ENCODE results near the gene SLC18A2.

The SLC18A2 gene

DNA sequence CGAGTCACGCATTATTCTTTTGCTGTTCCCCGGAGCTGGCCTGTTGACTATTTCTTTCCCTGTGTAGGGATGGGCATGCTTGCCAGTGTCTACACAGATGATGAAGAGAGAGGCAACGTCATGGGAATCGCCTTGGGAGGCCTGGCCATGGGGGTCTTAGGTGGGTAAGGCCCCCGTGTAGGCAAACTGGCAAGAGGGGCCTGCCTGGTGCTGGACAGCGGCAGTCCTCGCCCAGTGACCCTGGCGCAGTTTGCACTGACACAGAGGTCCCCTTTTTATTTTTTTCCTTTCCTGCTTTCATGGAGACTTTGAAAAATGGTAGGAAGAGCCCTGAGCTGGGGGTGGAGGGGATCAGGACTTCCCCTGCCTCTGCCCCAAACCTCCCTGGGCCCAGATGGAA, 13.4 kb downstream of the SLC18A2 start:
- H3K4me3 ChIP-seq (ENCODE audit: control insufficient read depth, low read depth, low read length): no peak overlapping the region
- DNase-seq (ENCODE audit: low read depth): no peak
- TF ChIP-seq CTCF (IDR thresholded peaks at IDR 0.05; ENCODE audit: control insufficient read depth, insufficient read depth, low read depth, low read length, missing control alignments): no peak

- no peak overlapping the region for H3K4me3 ChIP-seq (ENCODE audit: control insufficient read depth, low read depth, low read length)
- TF ChIP-seq CTCF (IDR thresholded peaks at IDR 0.05; ENCODE audit: control insufficient read depth, insufficient read depth, low read depth, low read length, missing control alignments): no peak
- no peak for DNase-seq (ENCODE audit: low read depth)
These were observed 14.1 kb downstream of the SLC18A2 start for GRCh38 chr10:117254774-117255735.

DNA sequence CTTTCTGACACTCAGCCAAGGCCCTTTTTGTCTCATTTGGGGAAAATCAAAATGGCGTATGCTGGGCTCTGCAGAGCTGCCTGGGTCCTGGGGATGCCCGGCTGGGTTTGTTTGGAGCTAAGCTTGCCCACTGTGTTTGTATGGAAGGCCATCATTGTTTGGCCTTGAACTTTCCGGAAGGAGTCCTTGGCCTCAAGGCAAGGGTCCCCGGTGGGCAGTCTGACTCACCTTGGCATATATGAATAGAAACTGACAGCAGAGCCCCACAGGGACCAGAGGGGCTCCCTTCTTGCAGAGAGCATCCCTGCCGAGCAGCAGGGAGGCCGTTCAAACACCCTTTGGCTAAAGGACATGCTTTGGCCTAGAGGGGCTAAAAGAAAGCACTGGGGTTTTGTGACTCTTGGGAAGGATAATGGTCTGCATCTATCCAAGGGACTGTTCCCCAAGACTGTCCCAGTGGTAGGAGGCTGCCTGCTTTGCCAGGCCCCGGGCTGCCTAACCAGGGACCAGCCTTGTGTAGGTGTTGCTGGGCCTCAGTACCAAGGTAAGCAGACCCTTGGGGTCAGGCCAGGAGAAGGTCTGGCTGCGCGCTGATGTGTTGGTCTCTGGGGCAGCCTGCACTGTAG, 15.0 kb downstream of the SLC18A2 start:
- TF ChIP-seq CTCF (IDR thresholded peaks at IDR 0.05; ENCODE audit: control insufficient read depth, insufficient read depth, low read depth, low read length, missing control alignments): no peak
- no peak overlapping the region for H3K4me3 ChIP-seq (ENCODE audit: control insufficient read depth, low read depth, low read length)
- no peak for DNase-seq (ENCODE audit: low read depth)

DNA sequence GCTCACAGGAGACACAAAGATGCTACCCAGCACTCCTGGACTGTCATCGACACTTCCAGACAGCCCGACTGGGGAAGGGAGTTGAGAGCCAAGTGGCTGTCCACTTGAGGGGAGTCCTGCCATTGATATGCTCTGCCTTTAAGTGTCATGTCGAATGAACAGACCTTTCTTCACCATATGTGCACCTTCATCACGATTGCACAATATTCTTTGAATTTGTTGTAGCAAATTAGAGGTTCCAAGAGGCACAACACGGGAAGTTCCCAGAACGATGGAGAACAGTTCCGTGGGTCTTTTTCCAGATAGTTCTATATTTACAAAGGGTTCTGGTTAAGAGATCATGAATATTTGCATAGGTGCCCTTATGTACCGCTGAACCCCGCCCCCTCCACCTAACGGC, 16.0 kb downstream of the SLC18A2 start:
- H3K4me3 ChIP-seq (ENCODE audit: control insufficient read depth, low read depth, low read length): no peak overlapping the region
- TF ChIP-seq CTCF (IDR thresholded peaks at IDR 0.05; ENCODE audit: control insufficient read depth, insufficient read depth, low read depth, low read length, missing control alignments): no peak
- DNase-seq (ENCODE audit: low read depth): no peak

GRCh38 chr10:117257721-117258120, 16.8 kb downstream of the SLC18A2 start:
- no peak for DNase-seq (ENCODE audit: low read depth)
- no peak for TF ChIP-seq CTCF (IDR thresholded peaks at IDR 0.05; ENCODE audit: control insufficient read depth, insufficient read depth, low read depth, low read length, missing control alignments)
- no peak overlapping the region for H3K4me3 ChIP-seq (ENCODE audit: control insufficient read depth, low read depth, low read length)

- no peak for TF ChIP-seq CTCF (IDR thresholded peaks at IDR 0.05; ENCODE audit: control insufficient read depth, insufficient read depth, low read depth, low read length, missing control alignments)
- H3K4me3 ChIP-seq (ENCODE audit: control insufficient read depth, low read depth, low read length): no peak overlapping the region
- no peak for DNase-seq (ENCODE audit: low read depth)
These were observed 18.4 kb downstream of the SLC18A2 start for GRCh38 chr10:117259279-117259678.
